Measurements from ENCODE around the gene TNS3. TPM values are rescaled to one million over a fixed set of nuclear protein-coding genes. Genes with fewer than 3 reads are reported as not detected.

Gene TNS3
- total and polyA plus RNA-seq, 2 donors (not counting 3 experiments of a cell fraction or from before 2014, with no cell fraction given) = 10.4 to 45.1 TPM

GRCh38 chr7:47583739-47584535, 2.0 kb upstream of the TNS3 start:
- intact Hi-C loops (cut with micrococcal nuclease) = loop anchor here (2.0 to 10.0 kb wide), 3 partner anchors 131 to 319 kb away; no protein-coding TSS in a partner anchor
- H3K36me3 ChIP-seq (ENCODE audit: control insufficient read depth in 2 of 2, extremely low read depth in 1 of 2, insufficient read depth in 2 of 2, low read length in 2 of 2) = no peaks in the 10 kb centered on the region
- H3K4me3 ChIP-seq (replicated peaks in 1 of 3; ENCODE audit: insufficient read depth in 1 of 3, low read depth in 1 of 3, low read length in 3 of 3) = no peak overlapping the region
- FAIRE-seq (no peak), DNase-seq (ENCODE audit: low read depth, low spot score) (no peak)
- no peak overlapping the region for H3K4me2 ChIP-seq (ENCODE audit: insufficient read depth, low read length)
- dilution Hi-C loops (cut with MboI; ENCODE audit: extremely low pct_ligation_motif_present, low sequenced_read_pairs) = no loop called here
- no peaks in the 10 kb centered on the region for H3K9me3 ChIP-seq (replicated peaks; ENCODE audit: control insufficient read depth, insufficient read depth, low read length)
- H3K27ac ChIP-seq (ENCODE audit: insufficient read depth, low read depth, low read length) = no peak overlapping the region
- peaks cover 6 to 8% of the 10 kb centered on the region in 2 experiments for H3K27me3 ChIP-seq (ENCODE audit: control insufficient read depth in 2 of 2, insufficient read depth in 2 of 2, low read length in 2 of 2)
- ChIA-PET CTCF (interaction anchor here (0.9 to 2.0 kb wide), 4 partner anchors 126 to 317 kb away, joined by 3 to 7 read pairs (median 3); no protein-coding TSS in a partner anchor), POLR2A (no interaction called here)
- no peaks in the 10 kb centered on the region for H3K9me1 ChIP-seq (replicated peaks; ENCODE audit: control insufficient read depth, extremely low read depth, insufficient read depth, low read length)
- H3K4me1 ChIP-seq (ENCODE audit: control insufficient read depth, extremely low read depth, insufficient read depth, low read length) = peaks cover 14% of the 10 kb centered on the region
- no peak for TF ChIP-seq MAX (IDR thresholded peaks at IDR 0.05; ENCODE audit: insufficient read depth, insufficient read length)
- no peak for TF ChIP-seq EZH2 (IDR thresholded peaks at IDR 0.05; ENCODE audit: borderline replicate concordance, low read depth, low read length, severe bottlenecking)
- TF ChIP-seq GATA2 (IDR thresholded peaks at IDR 0.05; ENCODE audit: insufficient read depth, insufficient read length, low read depth, low read length) = no peak
- no peak for TF ChIP-seq FOS (IDR thresholded peaks at IDR 0.05; ENCODE audit: borderline replicate concordance, insufficient read depth, low read length)
- TF ChIP-seq JUN (IDR thresholded peaks at IDR 0.05; ENCODE audit: borderline replicate concordance, insufficient read depth, insufficient read length, low read depth) = no peak
- no peak for TF ChIP-seq CTCF (IDR thresholded peaks at IDR 0.05; ENCODE audit: extremely low read depth in 1 of 2, insufficient read depth in 1 of 2, low read depth in 1 of 2, low read length in 2 of 2)
- no peak for TF ChIP-seq POLR2A (IDR thresholded peaks at IDR 0.05; ENCODE audit: low read depth, low read length)
- TF ChIP-seq POLR2AphosphoS5 (IDR thresholded peaks at IDR 0.05; ENCODE audit: insufficient read depth, low read depth, low read length) = no peak
- no peak for TF ChIP-seq MYC (IDR thresholded peaks at IDR 0.05; ENCODE audit: low read depth, low read length)
- no peak overlapping the region for H3K9ac ChIP-seq (replicated peaks; ENCODE audit: extremely low read depth, insufficient read depth, low read length)
- H3K79me2 ChIP-seq (ENCODE audit: control insufficient read depth, insufficient read depth, low read length) = no peaks in the 10 kb centered on the region
- no peaks in the 10 kb centered on the region for H4K20me1 ChIP-seq (replicated peaks; ENCODE audit: control insufficient read depth, extremely low read depth, insufficient read depth, low read length)
- H2AFZ ChIP-seq (ENCODE audit: low read depth, low read length) = no peak overlapping the region
- BruUV-seq (replicated peaks) = no TSS peak

All from endothelial cell of umbilical vein (primary cell).